GM19372 (cell line): ENCODE data around the gene RPS21.
"Not testable (repeated sequence)": the region's sequence is repeated elsewhere in the genome, so short reads cannot be mapped to it uniquely, and the experiment has no call there.

ENCODE experiments used
- ATAC-seq: cut with Tn5 transposase; IDR thresholded peaks from one replicate; pipeline ENCODE4 v1.9.1; 2021; ENCODE audit warnings: mild to moderate bottlenecking, low read depth, moderate library complexity; ENCODE audit not compliant: unreplicated experiment

Gene RPS21

DNA sequence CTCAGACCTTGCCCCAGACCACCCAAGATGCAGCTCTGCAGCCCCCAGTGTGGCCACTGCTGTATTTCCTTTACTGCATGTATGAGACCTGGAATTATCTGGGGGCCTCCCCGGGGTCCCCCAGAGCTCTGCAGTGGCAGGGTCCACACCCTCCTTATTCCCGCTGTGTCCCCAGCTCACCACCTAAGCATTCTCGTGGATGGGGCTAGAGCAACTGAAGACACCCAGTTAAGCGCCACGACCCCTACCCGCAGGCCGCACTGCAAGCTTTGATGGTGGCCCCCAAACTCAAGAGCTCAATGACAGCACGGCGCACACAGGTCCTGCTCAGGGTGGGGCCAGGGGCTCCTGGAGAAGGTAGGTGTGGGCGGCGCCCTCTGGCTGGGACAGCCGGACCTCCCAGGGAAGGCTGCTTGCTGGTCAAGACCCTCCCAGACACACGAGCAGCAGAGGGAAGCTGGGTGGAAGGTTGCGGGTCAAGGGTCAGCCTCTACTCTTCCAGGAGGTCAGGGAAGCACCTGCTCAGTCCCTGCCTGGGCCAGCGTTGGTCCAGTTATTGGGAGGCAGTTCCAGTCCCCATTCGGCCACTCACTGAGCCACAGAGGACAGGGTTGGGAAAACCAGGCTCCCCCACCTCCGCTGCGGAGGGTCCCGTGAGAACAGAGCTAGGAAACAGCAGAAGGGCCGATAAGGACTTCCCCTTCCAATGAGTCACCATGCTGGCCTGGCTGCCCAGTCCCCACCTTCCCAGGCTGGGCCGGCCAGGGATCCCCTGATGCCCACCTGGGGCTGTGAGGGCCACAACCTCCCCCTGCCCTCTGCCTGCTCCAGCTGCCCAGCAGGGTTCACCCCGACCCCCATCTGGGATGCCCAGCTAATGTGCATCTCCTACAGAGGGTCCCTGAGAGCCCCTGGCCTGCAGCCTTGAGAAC is 22.7 kb upstream of the RPS21 start:
- ATAC-seq = no peak

DNA sequence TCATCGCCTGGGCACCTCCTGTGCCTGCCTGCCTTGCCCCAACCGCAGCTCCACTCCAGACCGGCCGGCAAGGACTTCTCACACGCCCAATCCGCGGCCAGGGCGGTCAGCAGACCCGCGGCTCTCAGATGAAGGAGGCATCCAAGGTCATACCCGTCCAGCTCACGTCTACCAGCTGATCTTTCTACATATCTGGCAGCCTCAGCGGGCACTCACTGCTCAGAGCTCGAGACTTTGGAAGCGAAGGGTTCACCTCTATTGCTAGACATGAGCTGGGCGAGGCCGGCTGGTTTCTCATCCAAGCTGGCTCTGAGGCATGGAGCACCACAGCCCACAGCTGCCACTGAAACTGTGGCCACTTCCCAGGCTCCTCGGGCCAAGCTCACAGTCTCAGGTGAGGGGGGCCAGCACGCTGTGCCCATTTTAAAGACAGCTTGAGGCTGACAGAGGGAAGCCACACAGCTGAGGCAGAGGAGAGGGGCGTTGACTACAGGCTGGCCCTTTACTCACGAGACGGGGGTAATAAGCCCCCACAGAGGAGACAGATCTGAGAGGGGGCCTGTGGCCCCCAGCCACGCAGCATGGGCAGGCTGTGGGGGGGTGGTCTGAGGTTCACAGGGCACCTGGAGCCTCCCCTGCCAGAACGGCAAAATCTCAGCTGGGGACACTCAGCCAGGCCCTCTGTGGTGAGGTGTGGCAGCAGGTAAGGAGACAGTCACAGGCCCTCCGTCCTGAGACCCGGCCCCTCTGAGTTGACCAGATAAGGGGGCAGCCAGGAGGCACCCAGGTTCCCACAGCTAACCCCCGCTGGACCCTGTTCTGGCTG is 21.8 kb upstream of the RPS21 start:
- no peak for ATAC-seq

DNA sequence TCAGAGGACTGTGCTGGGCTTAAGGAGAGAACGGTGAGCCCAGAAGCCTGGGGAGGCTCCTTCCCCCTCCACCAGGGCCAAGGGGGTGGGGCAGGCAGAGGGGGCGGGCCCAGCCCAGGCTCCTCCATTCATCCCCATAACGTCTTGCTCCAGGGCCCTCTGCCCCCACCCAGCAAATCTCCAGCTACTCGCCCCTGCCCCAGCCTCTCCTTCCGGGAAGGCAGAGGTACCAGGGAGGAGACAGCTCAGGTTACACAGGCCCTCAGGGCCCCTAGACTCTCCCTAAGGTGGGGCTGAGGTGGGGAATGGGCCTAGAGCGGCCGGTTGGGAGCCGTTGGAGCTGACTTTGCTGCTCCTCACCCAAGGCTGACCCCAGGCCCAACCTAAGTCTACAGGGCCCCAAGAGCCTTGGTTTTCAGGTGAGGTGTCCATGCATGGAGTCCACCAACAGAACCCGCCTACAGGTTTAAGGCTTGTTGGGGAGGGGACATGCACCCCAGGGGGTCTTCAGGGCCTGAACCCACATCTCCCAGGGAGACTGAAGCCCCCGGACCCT is 21.0 kb upstream of the RPS21 start:
- no peak for ATAC-seq

DNA sequence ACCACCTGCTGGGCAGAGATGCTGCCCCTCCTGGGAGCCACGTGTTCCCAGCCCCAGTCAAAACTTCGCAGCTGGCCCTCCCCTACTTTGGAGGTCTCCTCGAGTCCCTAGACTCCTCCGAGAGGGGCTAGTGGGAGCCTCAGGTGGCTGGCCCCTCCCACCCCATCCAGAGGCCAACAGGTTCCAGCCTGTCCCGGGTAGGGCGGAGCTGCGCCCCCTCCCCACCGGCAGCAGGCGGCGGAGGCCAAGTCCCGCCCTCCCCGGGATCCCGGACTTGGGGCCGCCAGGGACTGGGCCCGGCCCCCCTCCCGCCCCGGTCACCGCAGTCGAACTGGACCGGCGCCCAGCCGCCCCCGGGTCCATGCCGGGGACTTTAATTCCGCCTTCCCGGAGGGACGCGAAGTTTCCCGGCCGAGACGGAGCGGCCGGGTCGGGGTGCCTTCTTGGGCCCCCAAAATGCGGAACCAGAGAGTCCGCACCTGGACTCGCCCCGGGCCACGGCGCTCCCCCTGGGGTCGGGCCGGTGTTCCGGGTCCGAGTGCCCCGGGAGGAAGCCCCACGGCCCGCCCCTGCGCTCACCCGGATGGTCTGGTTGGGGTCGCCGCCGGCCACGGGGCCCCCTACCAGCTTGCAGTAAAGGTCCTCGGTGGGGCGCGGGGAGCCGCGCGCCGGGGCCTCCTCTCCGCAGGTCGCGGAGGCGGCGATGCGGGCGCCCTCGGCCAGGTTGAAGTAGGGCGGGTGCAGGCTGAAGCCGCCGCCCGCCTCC is 20.4 kb upstream of the RPS21 start:
- peak; percentile 49 for ATAC-seq

DNA sequence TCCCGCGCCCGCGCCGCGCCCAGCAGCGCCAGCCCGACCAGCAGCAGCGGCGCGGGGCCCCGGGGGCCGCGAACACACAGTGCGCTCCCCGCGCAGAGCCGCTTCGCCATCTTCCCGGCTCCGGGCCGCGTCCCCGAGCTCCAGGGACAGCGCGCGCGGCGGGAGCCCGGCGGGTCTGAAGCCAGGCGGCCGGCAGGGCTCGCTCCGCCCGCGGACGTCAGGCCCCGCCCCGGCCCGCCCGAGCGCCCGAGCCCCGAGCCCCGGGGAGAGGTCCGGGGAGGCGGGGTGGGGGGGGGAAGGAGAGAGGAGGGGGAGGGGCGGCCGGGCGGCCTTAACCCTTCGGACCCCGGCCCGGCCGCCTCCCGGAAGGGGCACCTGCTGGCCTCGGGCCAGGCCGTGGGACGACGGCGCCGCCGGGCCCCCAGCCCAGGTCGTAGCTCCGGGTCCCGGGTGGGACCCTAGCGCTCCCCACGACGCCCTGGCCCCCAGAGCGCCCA is 19.7 kb upstream of the RPS21 start, which contains the start of gene LAMA5:
Gene LAMA5, minus strand, starts transcription at position 177 of the 497 bp plus-strand sequence. Its CDS starts 67 bp downstream, at position 110.
- peak; percentile 44 for ATAC-seq

- no peak for ATAC-seq
These were observed 19.1 kb upstream of the RPS21 start for GRCh38 chr20:62367633-62368391.

DNA sequence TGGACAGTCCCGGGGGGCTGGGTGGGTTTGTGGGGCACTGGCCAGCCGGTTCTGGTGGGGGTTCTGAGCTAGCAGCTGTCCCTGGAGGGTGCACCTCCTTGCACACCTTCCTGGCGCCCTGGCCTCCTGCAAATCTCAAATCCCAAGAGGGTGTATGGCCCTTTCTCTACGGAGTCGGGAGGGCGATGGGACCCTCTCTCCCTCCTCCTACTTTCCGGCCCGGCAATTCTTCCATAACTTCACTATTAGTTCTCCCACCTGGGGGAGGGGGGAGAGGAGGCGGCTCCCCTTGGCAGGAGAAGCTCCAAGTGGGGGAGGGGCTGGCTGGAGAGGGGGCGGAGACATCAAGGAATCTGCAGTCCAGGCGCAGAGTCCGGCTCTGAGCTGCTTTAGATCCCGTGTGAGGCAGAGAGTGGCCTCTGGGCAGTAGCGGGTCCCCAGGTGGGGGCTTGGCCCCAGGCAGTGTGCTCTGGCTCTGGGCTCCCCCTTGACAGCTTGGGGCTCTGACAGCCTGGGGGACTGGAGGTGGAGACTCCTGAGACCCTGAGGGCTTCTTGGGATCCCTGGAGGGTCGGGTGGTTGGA is 18.4 kb upstream of the RPS21 start:
- ATAC-seq = no peak

DNA sequence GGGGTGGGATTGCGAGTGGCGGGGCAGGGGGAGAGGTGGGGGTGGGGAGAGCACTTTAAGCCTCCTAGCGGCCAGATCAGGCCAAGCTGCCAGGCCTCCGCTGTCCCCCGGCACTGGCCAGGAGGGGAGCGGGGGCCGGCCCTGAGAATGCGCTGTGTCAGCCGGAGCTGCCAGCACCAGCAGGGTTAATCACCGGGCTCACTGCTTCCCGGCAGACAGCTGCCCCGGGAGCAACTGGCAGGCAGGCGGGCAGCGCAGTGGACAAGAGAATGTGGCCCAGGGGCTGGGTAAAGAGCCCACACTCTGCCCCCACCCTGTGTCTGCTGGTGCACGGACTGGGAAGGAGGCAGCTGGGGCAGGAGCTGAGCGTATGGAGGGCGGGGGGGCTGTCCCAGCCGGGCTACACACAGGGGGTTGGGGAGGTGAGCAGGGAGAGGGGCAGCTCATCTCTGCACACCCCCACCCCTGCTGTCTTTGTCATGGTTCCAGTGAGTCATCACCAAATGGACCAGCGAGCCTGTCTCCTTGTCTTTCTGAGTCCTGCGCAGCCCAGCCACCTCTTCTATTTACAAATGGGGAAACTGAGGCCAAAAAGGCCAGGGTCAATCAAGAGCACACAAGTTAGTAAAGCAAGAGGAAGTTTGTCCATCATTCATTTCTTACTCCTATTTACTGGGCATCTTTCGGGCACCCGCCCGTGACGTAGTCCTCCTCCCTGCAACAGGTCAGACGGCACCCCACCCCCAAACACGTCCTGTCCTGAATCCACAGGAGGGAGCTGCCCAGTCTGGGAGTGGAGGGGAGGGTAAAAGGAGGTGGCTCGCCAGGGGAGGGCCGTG is 17.7 kb upstream of the RPS21 start:
- ATAC-seq = no peak

- no peak for ATAC-seq
These were observed 17.1 kb upstream of the RPS21 start for GRCh38 chr20:62369815-62370114.

DNA sequence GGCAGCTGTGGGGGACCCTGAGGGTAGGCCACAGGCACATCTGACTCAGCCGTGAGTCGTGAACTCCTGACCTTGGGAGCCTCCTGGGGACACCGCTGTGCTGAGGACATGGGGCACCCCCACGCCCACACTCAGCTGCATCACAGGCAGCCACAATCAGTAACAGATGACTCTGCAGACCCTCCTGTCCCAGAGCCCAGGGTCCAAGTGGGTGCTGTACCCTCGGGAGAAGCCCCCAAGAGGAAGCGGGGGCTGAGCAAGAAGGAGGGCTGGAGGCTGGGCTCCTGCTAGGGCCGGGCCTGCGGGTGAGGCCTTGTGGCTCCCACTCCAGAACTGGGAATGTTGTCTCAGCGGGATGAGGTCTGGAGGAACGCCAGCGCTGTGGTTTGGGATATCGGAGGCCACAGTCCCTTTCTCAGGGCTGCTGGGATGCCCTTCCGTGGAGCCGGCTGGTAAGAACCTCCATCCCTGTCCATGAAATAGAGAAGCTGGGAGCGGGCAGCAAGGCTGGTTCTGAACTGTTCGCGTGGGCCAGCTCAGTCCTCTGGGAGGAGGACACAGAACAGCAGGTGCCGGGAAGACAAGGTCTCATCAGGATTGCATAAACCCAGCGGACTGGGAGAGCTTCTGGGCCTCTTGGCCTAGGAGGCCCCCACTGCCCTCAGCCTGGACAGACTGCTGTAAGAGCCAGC is 16.6 kb upstream of the RPS21 start:
- no peak for ATAC-seq

DNA sequence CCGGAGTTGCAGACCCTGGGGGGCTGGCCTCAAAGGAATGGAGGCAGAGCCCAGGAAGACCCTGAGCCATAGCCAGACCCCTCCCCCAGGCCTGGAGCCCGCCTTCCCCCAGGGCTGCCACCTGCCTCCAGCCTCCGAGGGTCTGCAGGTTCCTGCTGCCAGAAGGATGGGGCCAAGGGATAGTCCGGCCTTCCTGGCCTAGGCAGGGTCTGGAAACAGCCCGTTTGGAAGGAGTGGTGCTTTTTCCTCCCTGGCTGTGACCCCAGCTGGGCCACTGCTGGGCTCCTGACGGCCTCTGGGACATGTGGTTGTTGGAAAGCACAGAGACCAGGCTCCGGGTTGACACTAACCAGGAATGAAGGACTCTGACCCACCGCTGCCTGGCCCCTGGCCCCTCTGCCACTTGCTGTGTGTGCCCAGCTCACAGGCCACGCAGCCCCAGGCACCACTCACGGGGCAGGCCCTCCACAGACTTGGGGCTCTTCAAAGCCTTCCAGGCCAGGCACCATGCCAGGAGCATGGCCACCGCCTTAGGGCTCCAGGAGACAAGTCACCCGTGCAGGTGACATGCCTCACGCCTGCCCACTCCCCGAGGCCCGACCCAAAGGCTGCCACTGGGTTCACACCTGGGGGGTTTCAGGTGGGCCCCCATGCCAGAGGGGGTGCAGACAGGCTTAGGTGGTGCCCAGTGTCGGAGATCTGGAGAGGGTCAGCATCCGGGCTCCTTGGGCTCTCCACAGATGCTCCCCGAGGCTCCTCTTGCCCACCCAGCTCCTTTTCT is 15.9 kb upstream of the RPS21 start:
- ATAC-seq = no peak

- ATAC-seq = no peak
These were observed 15.3 kb upstream of the RPS21 start for GRCh38 chr20:62371588-62372041.

DNA sequence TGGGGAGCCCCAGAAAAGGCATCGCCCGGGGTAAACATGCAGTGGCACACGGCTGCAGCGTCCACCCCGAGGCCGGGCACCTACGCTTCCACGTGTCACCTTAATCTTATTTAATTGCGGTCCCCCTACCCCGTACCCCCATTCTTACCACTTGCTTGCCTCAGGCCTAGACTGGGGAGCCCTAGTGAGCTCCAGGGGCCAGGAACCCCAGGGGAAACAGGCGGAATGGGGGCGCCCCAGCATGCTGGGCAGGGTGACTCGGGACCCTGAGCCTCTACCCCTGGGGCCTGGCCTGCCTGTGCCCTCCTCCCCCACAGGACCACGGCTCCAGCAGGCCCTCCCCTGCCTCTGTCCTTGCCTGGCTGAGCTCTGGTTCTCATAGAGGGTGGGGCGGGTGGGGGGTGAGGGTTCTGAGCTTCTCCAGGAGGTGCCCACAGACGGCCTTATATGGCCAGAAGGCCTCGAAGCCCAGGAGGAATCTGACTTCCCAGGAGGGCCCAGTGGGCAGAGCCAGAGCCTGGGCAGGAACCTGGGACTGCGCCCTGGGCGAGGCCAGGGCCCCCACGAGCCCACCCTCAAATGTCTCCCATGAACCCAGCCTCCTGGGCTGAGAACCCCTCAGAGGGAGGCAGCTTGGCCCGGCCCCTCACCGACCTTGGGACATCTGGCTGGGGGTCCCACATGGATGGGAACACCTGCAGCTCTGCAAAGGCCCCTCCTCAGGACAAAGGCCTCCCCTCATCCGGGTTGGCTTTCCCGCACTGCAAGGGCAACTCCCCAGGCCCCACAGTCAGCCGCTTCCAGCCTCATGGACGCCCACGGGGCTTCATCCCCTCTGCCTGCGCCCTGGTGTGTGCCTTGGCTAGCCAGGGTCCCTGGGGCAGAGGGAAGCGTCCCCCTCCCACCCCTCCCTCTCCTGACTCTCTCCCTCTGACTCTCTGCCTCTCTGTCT is 14.6 kb upstream of the RPS21 start:
- ATAC-seq = no peak

GRCh38 chr20:62373631-62374179 is 13.2 kb upstream of the RPS21 start:
- not testable (repeated sequence) for ATAC-seq

GRCh38 chr20:62374331-62375152 is 12.4 kb upstream of the RPS21 start:
- ATAC-seq = no peak
